NB4 (cell line): Measurements from ENCODE around the gene KRT2.

Experiments
- CTCF ChIP-seq: IDR thresholded peaks from one replicate; pipeline ENCODE4 v1.5.1; 2012; ENCODE audit warnings: low read depth, low read length
- MAX ChIP-seq: IDR thresholded peaks from 2 replicates; pipeline ENCODE4 v1.6.1; 2011; ENCODE audit warnings: low read depth, low read length
- POLR2A ChIP-seq: IDR thresholded peaks from 2 replicates; pipeline ENCODE4 v1.6.1; 2011; ENCODE audit warnings: mild to moderate bottlenecking; ENCODE audit not compliant: insufficient read length; ENCODE audit errors: extremely low read depth

- TF ChIP-seq CTCF (no peak), POLR2A (no peak), MAX (no peak)
Measured at GRCh38 chr12:52688481-52688880, 36.5 kb upstream of the KRT2 start.
